Measurements from ENCODE around the gene TMEM59L. TPM values are rescaled to one million over a fixed set of nuclear protein-coding genes. Genes with fewer than 3 reads are reported as not detected.

TMEM59L gene
- total and polyA plus RNA-seq, 9 of the 15 experiments (the other 6 are each of a cell fraction or from before 2014, with no cell fraction given): 0.37 TPM; not detected in 8

DNA sequence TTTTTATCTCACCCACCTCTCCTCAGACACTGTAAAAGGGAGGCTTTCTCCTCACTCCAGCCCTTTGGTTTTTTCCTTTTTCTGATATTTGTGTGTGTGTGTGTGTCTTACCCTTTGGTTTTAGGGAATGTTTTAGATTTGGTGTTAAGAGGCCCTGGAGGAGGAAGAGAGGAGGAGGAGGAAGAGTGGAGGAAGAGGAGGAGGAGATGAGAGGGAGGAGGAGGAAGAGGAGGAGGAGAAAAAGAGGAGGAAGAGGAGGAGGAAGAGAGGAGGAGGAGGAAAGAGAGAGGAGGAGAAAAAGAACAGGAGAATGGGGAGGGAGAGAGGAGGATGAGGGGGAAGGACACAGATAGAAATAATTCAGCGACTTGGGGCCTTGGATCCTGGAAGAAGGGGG, 34.7 kb downstream of the TMEM59L start (continued):
- TF ChIP-seq ELF4 (CRISPR knock-in tag; IDR thresholded peaks at IDR 0.05) (0 out of 2 replicates have a peak, but pooled peaks have one; percentile 54), HNRNPH1 (optimal IDR thresholded peaks at IDR 0.05; ENCODE audit: low read depth, low read length) (no peak), TCF3 (CRISPR knock-in tag; IDR thresholded peaks at IDR 0.05) (no peak), MTA1 (IDR thresholded peaks at IDR 0.05; ENCODE audit: borderline replicate concordance) (peak; percentile 57; the same call in 1 of the 2 replicates), DMBX1 (CRISPR knock-in tag; IDR thresholded peaks at IDR 0.05; ENCODE audit: borderline replicate concordance) (no peak), EGR1 (conservative IDR thresholded peaks at IDR 0.05) (peak; percentile 50; the same call in 1 of the 2 replicates), SMARCE1 (IDR thresholded peaks at IDR 0.05) (0 out of 2 replicates have a peak, but pooled peaks have one; percentile 12), ARHGAP35 (IDR thresholded peaks at IDR 0.05; ENCODE audit: partially characterized antibody) (peak; percentile 34), SMARCA5 (IDR thresholded peaks at IDR 0.05) (0 out of 2 replicates have a peak, but pooled peaks have one; percentile 43), CBFA2T3 (IDR thresholded peaks at IDR 0.05) (peak; percentile 39; the same call in 1 of the 2 replicates), ARID1B (IDR thresholded peaks at IDR 0.05) (peak; percentile 45; the same call in 1 of the 2 replicates), ZNF263 (CRISPR knock-in tag; IDR thresholded peaks at IDR 0.05; ENCODE audit: borderline replicate concordance) (peak; percentile 71), FUS (optimal IDR thresholded peaks at IDR 0.05; ENCODE audit: low read depth, low read length) (no peak), ZNF561 (CRISPR knock-in tag; conservative IDR thresholded peaks at IDR 0.05) (no peak), THRB (CRISPR knock-in tag; conservative IDR thresholded peaks at IDR 0.05) (peak; percentile 80; the same call in 1 of the 2 replicates), HDAC1 (IDR thresholded peaks at IDR 0.05) (peak in 1 of 2 experiments; percentile 54; a peak in 2 of 4 replicates), TOE1 (IDR thresholded peaks at IDR 0.05; ENCODE audit: borderline replicate concordance) (0 out of 2 replicates have a peak, but pooled peaks have one; percentile 45), TOE1 (CRISPR knock-in tag; IDR thresholded peaks at IDR 0.05; ENCODE audit: borderline replicate concordance, low read depth) (no peak), HBP1 (CRISPR knock-in tag; IDR thresholded peaks at IDR 0.05) (peak; percentile 90)
- TF ChIP-seq, protein P1, sequence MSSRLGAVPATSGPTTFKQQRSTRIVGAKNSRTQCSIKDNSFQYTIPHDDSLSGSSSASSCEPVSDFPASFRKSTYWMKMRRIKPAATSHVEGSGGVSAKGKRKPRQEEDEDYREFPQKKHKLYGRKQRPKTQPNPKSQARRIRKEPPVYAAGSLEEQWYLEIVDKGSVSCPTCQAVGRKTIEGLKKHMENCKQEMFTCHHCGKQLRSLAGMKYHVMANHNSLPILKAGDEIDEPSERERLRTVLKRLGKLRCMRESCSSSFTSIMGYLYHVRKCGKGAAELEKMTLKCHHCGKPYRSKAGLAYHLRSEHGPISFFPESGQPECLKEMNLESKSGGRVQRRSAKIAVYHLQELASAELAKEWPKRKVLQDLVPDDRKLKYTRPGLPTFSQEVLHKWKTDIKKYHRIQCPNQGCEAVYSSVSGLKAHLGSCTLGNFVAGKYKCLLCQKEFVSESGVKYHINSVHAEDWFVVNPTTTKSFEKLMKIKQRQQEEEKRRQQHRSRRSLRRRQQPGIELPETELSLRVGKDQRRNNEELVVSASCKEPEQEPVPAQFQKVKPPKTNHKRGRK (tag; IDR thresholded peaks at IDR 0.05): peak; percentile 43; the same call in 1 of the 2 replicates
- TF ChIP-seq, protein P2, sequence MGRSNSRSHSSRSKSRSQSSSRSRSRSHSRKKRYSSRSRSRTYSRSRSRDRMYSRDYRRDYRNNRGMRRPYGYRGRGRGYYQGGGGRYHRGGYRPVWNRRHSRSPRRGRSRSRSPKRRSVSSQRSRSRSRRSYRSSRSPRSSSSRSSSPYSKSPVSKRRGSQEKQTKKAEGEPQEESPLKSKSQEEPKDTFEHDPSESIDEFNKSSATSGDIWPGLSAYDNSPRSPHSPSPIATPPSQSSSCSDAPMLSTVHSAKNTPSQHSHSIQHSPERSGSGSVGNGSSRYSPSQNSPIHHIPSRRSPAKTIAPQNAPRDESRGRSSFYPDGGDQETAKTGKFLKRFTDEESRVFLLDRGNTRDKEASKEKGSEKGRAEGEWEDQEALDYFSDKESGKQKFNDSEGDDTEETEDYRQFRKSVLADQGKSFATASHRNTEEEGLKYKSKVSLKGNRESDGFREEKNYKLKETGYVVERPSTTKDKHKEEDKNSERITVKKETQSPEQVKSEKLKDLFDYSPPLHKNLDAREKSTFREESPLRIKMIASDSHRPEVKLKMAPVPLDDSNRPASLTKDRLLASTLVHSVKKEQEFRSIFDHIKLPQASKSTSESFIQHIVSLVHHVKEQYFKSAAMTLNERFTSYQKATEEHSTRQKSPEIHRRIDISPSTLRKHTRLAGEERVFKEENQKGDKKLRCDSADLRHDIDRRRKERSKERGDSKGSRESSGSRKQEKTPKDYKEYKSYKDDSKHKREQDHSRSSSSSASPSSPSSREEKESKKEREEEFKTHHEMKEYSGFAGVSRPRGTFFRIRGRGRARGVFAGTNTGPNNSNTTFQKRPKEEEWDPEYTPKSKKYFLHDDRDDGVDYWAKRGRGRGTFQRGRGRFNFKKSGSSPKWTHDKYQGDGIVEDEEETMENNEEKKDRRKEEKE (IDR thresholded peaks at IDR 0.05; ENCODE audit: borderline replicate concordance in 1 of 2, control insufficient read depth in 1 of 2, low read depth in 2 of 2, low read length in 1 of 2): peak in 1 of 2 experiments; percentile 52; a peak in 1 of 4 replicates
